ENCODE measurements around the gene NRL.

NRL gene

GRCh38 chr14:24055971-24056799 is 58.6 kb downstream of the NRL start:
- no peaks in the 10 kb centered on the region for H3K36me3 ChIP-seq (ENCODE audit: control insufficient read depth, insufficient read depth, low read length)
- H3K79me2 ChIP-seq: no peaks in the 10 kb centered on the region
- peaks cover 8% of the 10 kb centered on the region for H3K4me1 ChIP-seq
- H2AFZ ChIP-seq: no peak overlapping the region
- no peak overlapping the region for H3K4me3 ChIP-seq (ENCODE audit: low read depth, low read length)
- H3K4me2 ChIP-seq (ENCODE audit: low read length): no peak overlapping the region
- H3K9ac ChIP-seq: no peak overlapping the region
- no peaks in the 10 kb centered on the region for H3K9me3 ChIP-seq (ENCODE audit: control insufficient read depth, low read length)
- TF ChIP-seq CTCF (IDR thresholded peaks at IDR 0.05): no peak
- H3K27me3 ChIP-seq (ENCODE audit: control insufficient read depth, insufficient read depth, low read length): no peaks in the 10 kb centered on the region
- no peak overlapping the region for H3K27ac ChIP-seq

- Histone ChIP-seq H2AFZ (no peak overlapping the region), H3K4me1 (peaks cover 11% of the 10 kb centered on the region), H3K4me3 (ENCODE audit: low read depth, low read length) (no peak overlapping the region), H3K4me2 (ENCODE audit: low read length) (no peak overlapping the region), H3K9ac (no peak overlapping the region), H3K79me2 (no peaks in the 10 kb centered on the region), H3K36me3 (ENCODE audit: control insufficient read depth, insufficient read depth, low read length) (no peaks in the 10 kb centered on the region), H3K9me3 (ENCODE audit: control insufficient read depth, low read length) (no peaks in the 10 kb centered on the region), H3K27ac (no peak overlapping the region), H3K27me3 (ENCODE audit: control insufficient read depth, insufficient read depth, low read length) (no peaks in the 10 kb centered on the region)
- no peak for TF ChIP-seq CTCF (IDR thresholded peaks at IDR 0.05)
Observed at GRCh38 chr14:24054646-24055045, 60.1 kb downstream of the NRL start.

- no peaks in the 10 kb centered on the region for H3K27me3 ChIP-seq (ENCODE audit: control insufficient read depth, insufficient read depth, low read length)
- no peak overlapping the region for H2AFZ ChIP-seq
- H3K4me2 ChIP-seq (ENCODE audit: low read length): no peak overlapping the region
- H3K36me3 ChIP-seq (ENCODE audit: control insufficient read depth, insufficient read depth, low read length): no peaks in the 10 kb centered on the region
- H3K79me2 ChIP-seq: no peaks in the 10 kb centered on the region
- no peak overlapping the region for H3K27ac ChIP-seq
- no peak for TF ChIP-seq CTCF (IDR thresholded peaks at IDR 0.05)
- H3K9me3 ChIP-seq (ENCODE audit: control insufficient read depth, low read length): no peaks in the 10 kb centered on the region
- peaks cover 11% of the 10 kb centered on the region for H3K4me1 ChIP-seq
- H3K4me3 ChIP-seq (ENCODE audit: low read depth, low read length): no peak overlapping the region
- H3K9ac ChIP-seq: no peak overlapping the region
Observed at GRCh38 chr14:24054324-24054641, 60.5 kb downstream of the NRL start.

GRCh38 chr14:24053548-24054323 is 61.0 kb downstream of the NRL start:
- H3K4me3 ChIP-seq (ENCODE audit: low read depth, low read length): no peak overlapping the region
- H3K27ac ChIP-seq: no peak overlapping the region
- no peak overlapping the region for H2AFZ ChIP-seq
- H3K4me1 ChIP-seq: peaks cover 11% of the 10 kb centered on the region
- no peak overlapping the region for H3K9ac ChIP-seq
- H3K36me3 ChIP-seq (ENCODE audit: control insufficient read depth, insufficient read depth, low read length): no peaks in the 10 kb centered on the region
- H3K4me2 ChIP-seq (ENCODE audit: low read length): no peak overlapping the region
- no peaks in the 10 kb centered on the region for H3K9me3 ChIP-seq (ENCODE audit: control insufficient read depth, low read length)
- H3K79me2 ChIP-seq: no peaks in the 10 kb centered on the region
- no peaks in the 10 kb centered on the region for H3K27me3 ChIP-seq (ENCODE audit: control insufficient read depth, insufficient read depth, low read length)
- no peak for TF ChIP-seq CTCF (IDR thresholded peaks at IDR 0.05)
